Loucy (cell line): Measurements from ENCODE around the gene CTNNA2.

Source experiments
- H2AFZ ChIP-seq: fragments of 200-600 bp; sonication (generic); 2 replicates; pipeline ENCODE4 v1.6.0; 2016; ENCODE audit warnings: antibody characterized with exemption, mild to moderate bottlenecking, low read length, moderate library complexity
- H3F3A ChIP-seq: fragments of 200-600 bp; 2 replicates; pipeline ENCODE4 v1.6.0; 2016; ENCODE audit warnings: antibody characterized with exemption, low read depth, mild to moderate bottlenecking
- H3K27me3 ChIP-seq: fragments of 200-600 bp; sonication (generic); 2 replicates; pipeline ENCODE4 v1.6.1; 2014; ENCODE audit warnings: low read length, mild to moderate bottlenecking; ENCODE audit not compliant: insufficient read depth, poor library complexity, severe bottlenecking
- H3K36me3 ChIP-seq: fragments of 200-600 bp; sonication (generic); 2 replicates; pipeline ENCODE4 v1.6.1; 2016; ENCODE audit warnings: low read length; ENCODE audit not compliant: insufficient read depth
- H3K4me1 ChIP-seq: fragments of 200-600 bp; sonication (generic); 2 replicates; pipeline ENCODE4 v1.5.1; 2014; ENCODE audit warnings: low read length, mild to moderate bottlenecking; ENCODE audit not compliant: insufficient read depth, poor library complexity, severe bottlenecking
- H3K4me2 ChIP-seq: fragments of 200-600 bp; sonication (generic); 2 replicates; pipeline ENCODE4 v1.6.0; 2014; ENCODE audit warnings: antibody characterized with exemption, low read length, low read depth, mild to moderate bottlenecking; ENCODE audit not compliant: poor library complexity, severe bottlenecking
- H3K4me3 ChIP-seq: fragments of 200-600 bp; sonication (generic); 2 replicates; pipeline ENCODE4 v1.5.1; 2014; ENCODE audit warnings: low read length, mild to moderate bottlenecking, mixed read lengths; ENCODE audit not compliant: poor library complexity, severe bottlenecking
- H3K79me2 ChIP-seq: fragments of 200-600 bp; sonication (generic); 2 replicates; pipeline ENCODE4 v1.6.1; 2014; ENCODE audit warnings: low read length; ENCODE audit not compliant: insufficient read depth
- H3K9ac ChIP-seq: fragments of 200-600 bp; sonication (generic); 2 replicates; pipeline ENCODE4 v1.6.0; 2014; ENCODE audit warnings: mild to moderate bottlenecking, low read depth, low read length, moderate library complexity; ENCODE audit not compliant: poor library complexity, severe bottlenecking
- H3K9me2 ChIP-seq: fragments of 200-600 bp; sonication (generic); replicated peaks from 2 replicates; pipeline ENCODE4 v1.6.1; 2016; ENCODE audit warnings: low read depth, low read length, mixed read lengths
- H3K9me3 ChIP-seq: fragments of 200-600 bp; sonication (generic); 2 replicates; pipeline ENCODE4 v1.6.1; 2014; ENCODE audit warnings: mild to moderate bottlenecking, antibody characterized with exemption, low read length, low read depth; ENCODE audit not compliant: insufficient read depth
- H4K20me1 ChIP-seq: fragments of 200-600 bp; sonication (generic); 2 replicates; pipeline ENCODE4 v1.6.0; 2014; ENCODE audit warnings: antibody characterized with exemption, low read length, mild to moderate bottlenecking; ENCODE audit not compliant: insufficient read depth, poor library complexity, severe bottlenecking
- CTCF ChIP-seq: fragments of 200-600 bp; sonication (generic); conservative IDR thresholded peaks from 2 replicates; pipeline ENCODE4 v1.5.1; 2014; ENCODE audit warnings: mild to moderate bottlenecking, antibody characterized with exemption, low read length
- EZH2phosphoT487 ChIP-seq: fragments of 200-600 bp; IDR thresholded peaks from 2 replicates; pipeline ENCODE4 v1.6.1; 2018; ENCODE audit warnings: antibody characterized with exemption, mild to moderate bottlenecking, moderate library complexity, borderline replicate concordance

CTNNA2 gene

DNA sequence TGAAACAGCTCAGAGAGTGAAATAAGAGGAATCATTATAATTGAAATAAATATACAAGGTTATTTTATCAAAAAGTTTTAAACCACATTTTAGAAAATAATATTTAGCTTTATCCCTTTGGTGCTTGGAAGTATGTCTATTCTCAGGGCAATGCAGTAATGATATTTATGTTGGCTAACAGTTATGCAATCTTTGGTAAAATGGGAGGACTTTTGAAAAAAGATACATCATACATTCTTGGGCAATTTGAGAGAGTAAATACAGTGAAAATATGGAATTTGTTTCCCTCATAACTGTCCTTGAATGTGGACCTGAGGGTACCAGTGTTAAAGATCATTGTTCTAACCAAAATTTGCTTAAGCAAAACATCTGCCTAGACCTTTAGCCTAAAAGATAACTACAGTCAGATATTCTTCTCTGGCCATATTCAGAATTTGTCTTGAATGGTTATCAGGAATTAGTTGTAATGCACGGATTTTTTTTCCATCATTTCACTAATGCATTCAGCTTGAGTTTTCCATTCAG is 654.5 kb downstream of the CTNNA2 start:
- Histone ChIP-seq H3F3A (no peaks in the 10 kb centered on the region), H3K4me2 (no peak overlapping the region), H4K20me1 (no peaks in the 10 kb centered on the region), H3K27me3 (no peaks in the 10 kb centered on the region), H3K79me2 (no peaks in the 10 kb centered on the region), H3K36me3 (no peaks in the 10 kb centered on the region), H3K9me2 (no peaks in the 10 kb centered on the region), H2AFZ (no peak overlapping the region), H3K9ac (no peak overlapping the region), H3K4me1 (no peaks in the 10 kb centered on the region), H3K4me3 (no peak overlapping the region), H3K9me3 (no peaks in the 10 kb centered on the region)
- TF ChIP-seq CTCF (no peak), EZH2phosphoT487 (no peak)

GRCh38 chr2:80168037-80168436 is 655.2 kb downstream of the CTNNA2 start:
- Histone ChIP-seq H3K79me2 (no peaks in the 10 kb centered on the region), H3K4me1 (no peaks in the 10 kb centered on the region), H3K27me3 (no peaks in the 10 kb centered on the region), H3K9me3 (no peaks in the 10 kb centered on the region), H3K9me2 (no peaks in the 10 kb centered on the region), H3K36me3 (no peaks in the 10 kb centered on the region), H3K9ac (no peak overlapping the region), H3F3A (no peaks in the 10 kb centered on the region), H2AFZ (no peak overlapping the region), H3K4me3 (no peak overlapping the region), H3K4me2 (no peak overlapping the region), H4K20me1 (no peaks in the 10 kb centered on the region)
- TF ChIP-seq CTCF = no peak
- TF ChIP-seq EZH2phosphoT487 = no peak

DNA sequence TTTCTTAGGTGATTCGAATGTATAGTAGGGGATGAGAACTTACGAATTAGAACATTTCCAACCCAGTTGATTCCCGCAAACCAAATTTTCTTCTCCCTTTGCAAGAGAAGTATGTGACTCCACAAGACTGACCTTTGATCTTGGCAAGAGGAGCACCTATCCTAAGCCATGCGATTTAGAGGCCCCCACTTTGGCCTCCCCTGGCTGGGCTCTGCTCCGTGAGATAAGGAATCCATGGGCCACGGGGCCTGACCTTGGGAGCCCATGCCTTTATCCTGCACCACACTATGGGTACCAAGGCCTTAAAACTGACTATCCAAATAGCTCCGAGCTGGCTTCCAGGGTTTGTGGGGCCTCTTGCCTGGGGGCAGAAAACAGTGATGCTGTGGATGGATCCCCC is 656.0 kb downstream of the CTNNA2 start:
- Histone ChIP-seq H3K4me2 (no peak overlapping the region), H3K36me3 (no peaks in the 10 kb centered on the region), H3K79me2 (no peaks in the 10 kb centered on the region), H3K27me3 (no peaks in the 10 kb centered on the region), H3K4me1 (no peaks in the 10 kb centered on the region), H3K4me3 (no peak overlapping the region), H3K9ac (no peak overlapping the region), H2AFZ (no peak overlapping the region), H3K9me3 (no peaks in the 10 kb centered on the region), H3K9me2 (no peaks in the 10 kb centered on the region), H4K20me1 (no peaks in the 10 kb centered on the region), H3F3A (no peaks in the 10 kb centered on the region)
- TF ChIP-seq CTCF (no peak), EZH2phosphoT487 (no peak)
